ENCODE data around the gene WIZ. TPM values are rescaled to one million over a fixed set of nuclear protein-coding genes. Genes with fewer than 3 reads are reported as not detected.

WIZ gene
- total and polyA plus RNA-seq, 7 donors = 7.8 to 49.6 (median 18.3) TPM

GRCh38 chr19:15447057-15447456 lies 2.7 kb downstream of the WIZ start:
- intact Hi-C loops (cut with DNase I) = no loop called here
- H3K9me3 ChIP-seq = no peaks in the 10 kb centered on the region
- DNase-seq = no peak
- WGBS, 2 donors = 85 to 90% methylated on average over 4 of the region's 4 CpGs
- no peaks in the 10 kb centered on the region for H3K27me3 ChIP-seq
- no peak overlapping the region for H3K4me3 ChIP-seq
- TF ChIP-seq EP300 (IDR thresholded peaks at IDR 0.05) = no peak
- TF ChIP-seq CTCF (IDR thresholded peaks at IDR 0.05) = no peak
- TF ChIP-seq POLR2A (IDR thresholded peaks at IDR 0.05) = no peak
- no peak for TF ChIP-seq POLR2AphosphoS5 (IDR thresholded peaks at IDR 0.05)
- no peak overlapping the region for H3K27ac ChIP-seq
- H3K36me3 ChIP-seq = peaks cover 0 to 6% (median 0%) of the 10 kb centered on the region in 4 donors
- peaks cover 0 to 17% (median 10%) of the 10 kb centered on the region in 4 donors for H3K4me1 ChIP-seq

- H3K4me3 ChIP-seq = no peak overlapping the region
Measured at GRCh38 chr19:15445807-15446376, 3.9 kb downstream of the WIZ start.

GRCh38 chr19:15445227-15445605 lies 4.5 kb downstream of the WIZ start:
- Histone ChIP-seq H3K36me3 (peaks cover 0 to 6% (median 0%) of the 10 kb centered on the region in 4 donors), H3K4me1 (peaks cover 0 to 14% (median 10%) of the 10 kb centered on the region in 4 donors), H3K9me3 (no peaks in the 10 kb centered on the region), H3K4me3 (no peak overlapping the region), H3K27me3 (no peaks in the 10 kb centered on the region), H3K27ac (no peak overlapping the region)
- TF ChIP-seq EP300 (IDR thresholded peaks at IDR 0.05) = no peak
- intact Hi-C loops (cut with DNase I) = no loop called here
- WGBS, 2 donors = 90 to 95% methylated on average over 9 of the region's 9 CpGs
- DNase-seq = no peak

More at GRCh38 chr19:15445807-15446376, 3.9 kb downstream of the WIZ start:
- WGBS, 2 donors = 72 to 75% methylated on average over 7 of the region's 7 CpGs
- Histone ChIP-seq H3K27me3 (no peaks in the 10 kb centered on the region), H3K4me1 (peaks cover 0 to 14% (median 10%) of the 10 kb centered on the region in 4 donors), H3K9me3 (no peaks in the 10 kb centered on the region), H3K36me3 (peaks cover 0 to 6% (median 0%) of the 10 kb centered on the region in 4 donors), H3K27ac (no peak overlapping the region)
- no peak for DNase-seq
- intact Hi-C loops (cut with DNase I) = no loop called here
- no peak for TF ChIP-seq CTCF (IDR thresholded peaks at IDR 0.05)
- no peak for TF ChIP-seq EP300 (IDR thresholded peaks at IDR 0.05)
- no peak for TF ChIP-seq POLR2A (IDR thresholded peaks at IDR 0.05)
- no peak for TF ChIP-seq POLR2AphosphoS5 (IDR thresholded peaks at IDR 0.05)

GRCh38 chr19:15444505-15445226 lies 5.1 kb downstream of the WIZ start:
- TF ChIP-seq POLR2A (IDR thresholded peaks at IDR 0.05) (no peak), CTCF (IDR thresholded peaks at IDR 0.05) (no peak), EP300 (IDR thresholded peaks at IDR 0.05) (no peak), POLR2AphosphoS5 (IDR thresholded peaks at IDR 0.05) (no peak)
- Histone ChIP-seq H3K27me3 (no peaks in the 10 kb centered on the region), H3K4me3 (no peak overlapping the region), H3K27ac (no peak overlapping the region), H3K4me1 (peaks cover 0 to 14% (median 10%) of the 10 kb centered on the region in 4 donors), H3K36me3 (peaks cover 0 to 8% (median 0%) of the 10 kb centered on the region in 4 donors), H3K9me3 (no peaks in the 10 kb centered on the region)
- WGBS, 2 donors = 90 to 91% methylated on average over 15 of the region's 15 CpGs
- intact Hi-C loops (cut with DNase I) = no loop called here
- no peak for DNase-seq

- 90 to 91% methylated on average over 10 of the region's 10 CpGs for WGBS, 2 donors
- H3K27ac ChIP-seq = no peak overlapping the region
- H3K9me3 ChIP-seq = no peaks in the 10 kb centered on the region
- TF ChIP-seq POLR2A (IDR thresholded peaks at IDR 0.05) (no peak), CTCF (IDR thresholded peaks at IDR 0.05) (no peak), POLR2AphosphoS5 (IDR thresholded peaks at IDR 0.05) (no peak), EP300 (IDR thresholded peaks at IDR 0.05) (no peak)
- no peak for DNase-seq
- H3K27me3 ChIP-seq = no peaks in the 10 kb centered on the region
- H3K4me3 ChIP-seq = no peak overlapping the region
- H3K4me1 ChIP-seq = peaks cover 0 to 8% (median 5%) of the 10 kb centered on the region in 4 donors
- intact Hi-C loops (cut with DNase I) = no loop called here
- H3K36me3 ChIP-seq = peaks cover 0 to 14% (median 0%) of the 10 kb centered on the region in 4 donors
Measured at GRCh38 chr19:15443838-15444237, 5.9 kb downstream of the WIZ start.
